HepG2 (cell line): ENCODE data around the gene C11orf91. TPM values are rescaled to one million over a fixed set of nuclear protein-coding genes. Genes with fewer than 3 reads are reported as not detected.

Experiments
- ATAC-seq: fragments of 200-7000 bp; cut with Tn5 transposase; 3 replicates; pipeline ENCODE4 v1.9.1; 2020; ENCODE audit warnings: mild to moderate bottlenecking, moderate library complexity
- BruUV-seq: library from RNA; stranded (reverse); fragments of 400-500 nt; replicated peaks from 2 replicates; lab custom pipeline; 2021; lab: Mats Ljungman, UMichigan
- CTCF ChIA-PET: fragments of 300-600 bp; formaldehyde crosslinking; extraction: SDS; loops from one replicate; lab custom pipeline; 2021; ENCODE audit warnings: low total read pairs, inconsistent platforms, low intra/inter-chr PET ratio; lab: Yijun Ruan, JAX
- POLR2A ChIA-PET: fragments of 350-600 bp; sonication (Branson Sonifier 250); formaldehyde crosslinking; loops from one replicate; lab custom pipeline; 2020; ENCODE audit warnings: antibody characterized with exemption, inconsistent platforms; lab: Yijun Ruan, JAX
- DNase-seq: peaks from one replicate; pipeline ENCODE4 v3.0.0-alpha.2; 2015; ENCODE audit warnings: low spot score
- FAIRE-seq: peaks from 3 replicates; lab custom pipeline; 2011; peaks lifted over from hg19 to GRCh38; lab: Jason Lieb, UNC
- H2AFZ ChIP-seq: one replicate; pipeline ENCODE4 v1.6.1; 2011; ENCODE audit warnings: low read length, inconsistent platforms
- H3K27ac ChIP-seq: fragments of 300-600 bp; 3 replicates; pipeline ENCODE4 v1.8.0; 2011; ENCODE audit warnings: mixed run types, mild to moderate bottlenecking, mixed read lengths, low read length, inconsistent platforms; ENCODE audit not compliant: insufficient read depth; ENCODE audit errors: extremely low read length
- H3K27me3 ChIP-seq, 2 experiments: fragments of 200-600 bp in 1 of 2; 2 replicates in 1 of 2; 3 replicates in 1 of 2; pipeline versions ENCODE4 v1.6.0 to v1.8.0; 2011; ENCODE audit warnings: low read length in 2 of 2, mild to moderate bottlenecking in 2 of 2, moderate library complexity in 2 of 2, inconsistent platforms in 1 of 2; ENCODE audit not compliant: insufficient read depth in 2 of 2, control insufficient read depth in 1 of 2
- H3K36me3 ChIP-seq, 2 experiments: fragments of 200-600 bp in 1 of 2; replicated peaks in 1 of 2; 2 replicates in 1 of 2; 3 replicates in 1 of 2; pipeline versions ENCODE4 v1.5.1 to v1.8.0; 2011; ENCODE audit warnings: low read length in 2 of 2, inconsistent platforms in 1 of 2; ENCODE audit not compliant: insufficient read depth in 2 of 2, control insufficient read depth in 1 of 2
- H3K4me1 ChIP-seq: 2 replicates; pipeline ENCODE4 v1.5.1; 2012; ENCODE audit warnings: low read length, inconsistent platforms; ENCODE audit not compliant: insufficient read depth
- H3K4me2 ChIP-seq: 2 replicates; pipeline ENCODE4 v1.6.0; 2011; ENCODE audit warnings: low read depth, low read length, inconsistent platforms
- H3K4me3 ChIP-seq, 3 experiments: fragments of 200-600 bp in 1 of 3; sonication (generic), shearing (Covaris generic) in 1 of 3; replicated peaks in 1 of 3; 2 replicates each; pipeline ENCODE4 v1.5.1; 2011 to 2016; ENCODE audit warnings: low read length in 3 of 3, inconsistent platforms in 2 of 3, low read depth in 2 of 3, mild to moderate bottlenecking in 2 of 3, control low read depth in 1 of 3, mixed read lengths in 1 of 3; ENCODE audit not compliant: insufficient read depth in 1 of 3
- H3K79me2 ChIP-seq: one replicate; pipeline ENCODE4 v1.6.1; 2011; ENCODE audit warnings: low read length, inconsistent platforms; ENCODE audit not compliant: insufficient read depth
- H3K9ac ChIP-seq: 2 replicates; pipeline ENCODE4 v1.6.0; 2011; ENCODE audit warnings: mild to moderate bottlenecking, low read depth, low read length, inconsistent platforms; ENCODE audit not compliant: insufficient read depth
- H3K9me3 ChIP-seq: 2 replicates; pipeline ENCODE4 v1.5.1; 2012; ENCODE audit warnings: mild to moderate bottlenecking, low read length
- H4K20me1 ChIP-seq: 2 replicates; pipeline ENCODE4 v1.6.0; 2011; ENCODE audit warnings: inconsistent platforms, mild to moderate bottlenecking, low read length, moderate library complexity; ENCODE audit not compliant: insufficient read depth
- BRCA1 ChIP-seq: sonication (generic); formaldehyde crosslinking; IDR thresholded peaks from 2 replicates; pipeline ENCODE4 v1.4.0; 2020; ENCODE audit warnings: missing genetic modification reagents
- FOXO1 ChIP-seq: sonication (generic); formaldehyde crosslinking; IDR thresholded peaks from 2 replicates; pipeline ENCODE4 v1.4.0; 2020; ENCODE audit warnings: missing genetic modification reagents
- KMT2B ChIP-seq: IDR thresholded peaks from 2 replicates; pipeline ENCODE4 v1.6.1; 2016; ENCODE audit warnings: missing genetic modification reagents, missing compliant biosample characterization
- ZBED4 ChIP-seq: sonication (generic); formaldehyde crosslinking; IDR thresholded peaks from 2 replicates; pipeline ENCODE4 v1.4.0; 2020; ENCODE audit warnings: missing genetic modification reagents, borderline replicate concordance
- ZNF235 ChIP-seq: sonication (generic); formaldehyde crosslinking; IDR thresholded peaks from 2 replicates; pipeline ENCODE4 v1.8.1; 2023; ENCODE audit warnings: mild to moderate bottlenecking, missing genetic modification reagents, borderline replicate concordance
- ZNF24 ChIP-seq: fragments of 450-650 bp; IDR thresholded peaks from 2 replicates; pipeline ENCODE4 v1.6.1; 2017; ENCODE audit warnings: antibody characterized with exemption, mild to moderate bottlenecking
- ZNF343 ChIP-seq: sonication (generic); formaldehyde crosslinking; IDR thresholded peaks from 2 replicates; pipeline ENCODE4 v1.4.0; 2020; ENCODE audit warnings: mild to moderate bottlenecking, missing genetic modification reagents
- ZNF354B ChIP-seq: sonication (generic); formaldehyde crosslinking; IDR thresholded peaks from 2 replicates; pipeline ENCODE4 v1.8.0; 2022; ENCODE audit warnings: mild to moderate bottlenecking, missing genetic modification reagents
- ZNF569 ChIP-seq: sonication (generic); formaldehyde crosslinking; IDR thresholded peaks from 2 replicates; pipeline ENCODE4 v1.5.0; 2020; ENCODE audit warnings: mild to moderate bottlenecking, missing genetic modification reagents, moderate library complexity, borderline replicate concordance
- ZNF776 ChIP-seq: sonication (generic); formaldehyde crosslinking; IDR thresholded peaks from 2 replicates; pipeline ENCODE4 v1.4.0; 2020; ENCODE audit warnings: mild to moderate bottlenecking, missing genetic modification reagents
- ZNF780A ChIP-seq: sonication (generic); formaldehyde crosslinking; IDR thresholded peaks from 2 replicates; pipeline ENCODE4 v1.8.0; 2022; ENCODE audit warnings: mild to moderate bottlenecking, missing genetic modification reagents, moderate library complexity
- WGBS: methylation state at CpG from one replicate; pipeline ENCODE4 v1.1.6; 2017; ENCODE audit warnings: low lambda C conversion rate; 5-methylcytosine and 5-hydroxymethylcytosine counted together
- in situ Hi-C: cut with HindIII; loops from 2 replicates; pipeline ENCODE4 v1.10.0; 2017; ENCODE audit warnings: low pct_unique_long_range_greater_than_20kb; ENCODE audit not compliant: extremely low pct_ligation_motif_present
- intact Hi-C: fragments of 100-400 bp; cut with micrococcal nuclease; formaldehyde crosslinking; loops from one replicate; pipeline ENCODE4 v1.10.0; 2022; ENCODE audit not compliant: unreplicated experiment
- polyA plus RNA-seq, 8 experiments: library from polyadenylated mRNA; depleted of rRNA in 3 of 8; stranded (reverse) in 7 of 8; unstranded in 1 of 8; fragments of >200 nt; fragmentation: Illumina TruSeq in 4 of 8; extraction: Trizol in 4 of 8; gene quantifications; 2 replicates each; pipeline versions ENCODE4 v1.2.1 to v1.2.3, GENCODE V29; 2011 to 2016; ENCODE audit warnings: low read depth in 4 of 8, missing spikeins in 1 of 8, mixed read lengths in 1 of 8; ENCODE audit not compliant: insufficient read depth in 1 of 8
- total RNA-seq, 5 experiments: library from RNA; depleted of rRNA; stranded (reverse); fragments of >200 nt; fragmentation: Illumina TruSeq; extraction: Trizol; gene quantifications; 2 replicates each; pipeline ENCODE4 v1.2.3, GENCODE V29; 2016; ENCODE audit warnings: low read depth in 1 of 5
- TF ChIP-seq, protein P1 (sequence below): sonication (generic); formaldehyde crosslinking; IDR thresholded peaks from 2 replicates; pipeline ENCODE4 v1.5.1; 2020; ENCODE audit warnings: missing genetic modification reagents, mild to moderate bottlenecking, borderline replicate concordance
- TF ChIP-seq, protein P2 (sequence below): sonication (generic); formaldehyde crosslinking; IDR thresholded peaks from 2 replicates; pipeline ENCODE4 v1.4.0; 2020; ENCODE audit warnings: missing genetic modification reagents

C11orf91 gene
- total and polyA plus RNA-seq, 2 of the 13 experiments (the other 11 are each of a cell fraction or from before 2014, with no cell fraction given), result 0.35 TPM; not detected in 1

GRCh38 chr11:33682446-33682845 lies 18.2 kb downstream of the C11orf91 start (continued):
- TF ChIP-seq, protein P1, sequence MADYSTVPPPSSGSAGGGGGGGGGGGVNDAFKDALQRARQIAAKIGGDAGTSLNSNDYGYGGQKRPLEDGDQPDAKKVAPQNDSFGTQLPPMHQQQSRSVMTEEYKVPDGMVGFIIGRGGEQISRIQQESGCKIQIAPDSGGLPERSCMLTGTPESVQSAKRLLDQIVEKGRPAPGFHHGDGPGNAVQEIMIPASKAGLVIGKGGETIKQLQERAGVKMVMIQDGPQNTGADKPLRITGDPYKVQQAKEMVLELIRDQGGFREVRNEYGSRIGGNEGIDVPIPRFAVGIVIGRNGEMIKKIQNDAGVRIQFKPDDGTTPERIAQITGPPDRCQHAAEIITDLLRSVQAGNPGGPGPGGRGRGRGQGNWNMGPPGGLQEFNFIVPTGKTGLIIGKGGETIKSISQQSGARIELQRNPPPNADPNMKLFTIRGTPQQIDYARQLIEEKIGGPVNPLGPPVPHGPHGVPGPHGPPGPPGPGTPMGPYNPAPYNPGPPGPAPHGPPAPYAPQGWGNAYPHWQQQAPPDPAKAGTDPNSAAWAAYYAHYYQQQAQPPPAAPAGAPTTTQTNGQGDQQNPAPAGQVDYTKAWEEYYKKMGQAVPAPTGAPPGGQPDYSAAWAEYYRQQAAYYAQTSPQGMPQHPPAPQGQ, result no peak
- TF ChIP-seq ZBED4 (CRISPR knock-in tag), result no peak
- TF ChIP-seq, protein P2, sequence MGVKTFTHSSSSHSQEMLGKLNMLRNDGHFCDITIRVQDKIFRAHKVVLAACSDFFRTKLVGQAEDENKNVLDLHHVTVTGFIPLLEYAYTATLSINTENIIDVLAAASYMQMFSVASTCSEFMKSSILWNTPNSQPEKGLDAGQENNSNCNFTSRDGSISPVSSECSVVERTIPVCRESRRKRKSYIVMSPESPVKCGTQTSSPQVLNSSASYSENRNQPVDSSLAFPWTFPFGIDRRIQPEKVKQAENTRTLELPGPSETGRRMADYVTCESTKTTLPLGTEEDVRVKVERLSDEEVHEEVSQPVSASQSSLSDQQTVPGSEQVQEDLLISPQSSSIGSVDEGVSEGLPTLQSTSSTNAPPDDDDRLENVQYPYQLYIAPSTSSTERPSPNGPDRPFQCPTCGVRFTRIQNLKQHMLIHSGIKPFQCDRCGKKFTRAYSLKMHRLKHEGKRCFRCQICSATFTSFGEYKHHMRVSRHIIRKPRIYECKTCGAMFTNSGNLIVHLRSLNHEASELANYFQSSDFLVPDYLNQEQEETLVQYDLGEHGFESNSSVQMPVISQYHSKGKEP (CRISPR knock-in tag), result no peak
- TF ChIP-seq ZNF235, result no peak

DNA sequence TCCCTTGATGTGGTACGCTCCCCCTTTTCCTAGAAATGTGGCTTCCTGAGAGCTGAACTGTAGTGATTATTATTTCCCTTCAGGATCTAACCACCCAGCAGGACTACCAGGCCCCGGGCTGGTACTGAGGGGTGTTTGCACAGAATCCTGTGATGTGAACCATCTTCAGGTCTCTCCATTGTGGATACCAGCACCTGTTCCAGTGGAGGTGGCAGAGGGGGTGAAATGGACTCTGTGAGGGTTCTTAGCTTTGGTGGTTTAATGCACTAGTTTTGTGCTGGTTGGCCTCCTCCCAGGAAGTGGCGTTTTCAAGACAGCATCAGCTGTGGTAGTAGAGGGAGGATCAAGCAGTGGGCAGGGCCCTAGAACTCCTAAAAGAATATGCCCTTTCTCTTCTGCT lies 18.6 kb downstream of the C11orf91 start:
- Histone ChIP-seq H2AFZ (no peak overlapping the region), H3K9me3 (no peaks in the 10 kb centered on the region), H3K27ac (no peak overlapping the region), H3K27me3 (no peaks in the 10 kb centered on the region; a peak in 1 of 5 replicates), H3K4me1 (no peaks in the 10 kb centered on the region), H3K79me2 (no peaks in the 10 kb centered on the region), H3K36me3 (no peaks in the 10 kb centered on the region), H3K4me3 (no peak overlapping the region), H3K9ac (no peak overlapping the region), H3K4me2 (no peak overlapping the region), H4K20me1 (no peaks in the 10 kb centered on the region)
- ChIA-PET CTCF (no interaction called here), POLR2A (interaction anchor here (1.9 kb wide), 1 partner anchor 17 kb away, joined by 6 read pairs; no protein-coding TSS in a partner anchor)
- WGBS, result 25% methylated on average over 3 of the region's 3 CpGs
- intact Hi-C loops (no loop called here), in situ Hi-C loops (loop anchor here (10.0 kb wide), 1 partner anchor 517 kb away; the partner anchor contains the start of gene CSTF3)
- no TSS peak for BruUV-seq
- ATAC-seq (no peak), DNase-seq (no peak), FAIRE-seq (no peak)
- TF ChIP-seq ZNF780A, result no peak
- TF ChIP-seq ZNF354B (CRISPR knock-in tag), result no peak
- TF ChIP-seq ZNF343 (CRISPR knock-in tag), result no peak
- no peak for TF ChIP-seq ZNF776
- TF ChIP-seq ZNF569 (CRISPR knock-in tag), result no peak
- no peak for TF ChIP-seq KMT2B (CRISPR knock-in tag)
- TF ChIP-seq BRCA1 (CRISPR knock-in tag), result no peak
- TF ChIP-seq FOXO1 (CRISPR knock-in tag), result no peak
- no peak for TF ChIP-seq ZNF24
